HFFc6 (cell line): Measurements from ENCODE around the gene OPCML. TPM values are rescaled to one million over a fixed set of nuclear protein-coding genes. Genes with fewer than 3 reads are reported as not detected.

Experiments used
- DNase-seq: peaks from one replicate; pipeline ENCODE4 v3.0.0-alpha.2; 2018
- H3K27ac Mint-ChIP-seq: 2 replicates; pipeline ENCODE4 v1.8.0; 2020; ENCODE audit warnings: mild to moderate bottlenecking, mixed read lengths
- H3K27me3 Mint-ChIP-seq: 2 replicates; pipeline ENCODE4 v1.8.0; 2021; ENCODE audit warnings: mild to moderate bottlenecking, moderate library complexity, mixed read lengths; ENCODE audit not compliant: insufficient read depth
- H3K36me3 Mint-ChIP-seq: 2 replicates; pipeline ENCODE4 v1.8.0; 2021; ENCODE audit warnings: low read depth, mixed read lengths
- H3K4me1 Mint-ChIP-seq: 2 replicates; pipeline ENCODE4 v1.8.0; 2020; ENCODE audit warnings: low read depth, mixed read lengths
- H3K4me3 Mint-ChIP-seq: 2 replicates; pipeline ENCODE4 v1.8.0; 2020; ENCODE audit warnings: mild to moderate bottlenecking, moderate library complexity, mixed read lengths
- H3K9me3 Mint-ChIP-seq: 2 replicates; pipeline ENCODE4 v1.8.0; 2020; ENCODE audit warnings: mild to moderate bottlenecking, mixed read lengths
- CTCF ChIP-seq: fragments of 200-600 bp; sonication (generic); IDR thresholded peaks from 2 replicates; pipeline ENCODE4 v1.5.0; 2021; ENCODE audit warnings: antibody characterized with exemption, mild to moderate bottlenecking
- total RNA-seq, 6 experiments: library from RNA; stranded (reverse); fragmentation: NEBNext Ultra II Directional; extraction: Animal tissue kit (Norgen Biotek cat#: 25700); gene quantifications; 2 replicates in 1 of 6; 3 replicates in 5 of 6; pipeline ENCODE4 v1.2.3, GENCODE V29; 2021

Gene OPCML
- total RNA-seq, 6 experiments from 2014 or later: 0.11 to 1.7 (median 0.33) TPM

- Mint-ChIP-seq H3K27me3 (peaks cover 2% of the 10 kb centered on the region; the same call in 1 of the 2 replicates), H3K4me3 (no peak overlapping the region; the same call in 1 of the 2 replicates), H3K36me3 (peaks cover 12% of the 10 kb centered on the region; the same call in 1 of the 2 replicates), H3K27ac (no peak overlapping the region), H3K4me1 (peaks cover 7% of the 10 kb centered on the region; the same call in 1 of the 2 replicates), H3K9me3 (peaks cover 9% of the 10 kb centered on the region; the same call in 1 of the 2 replicates)
- DNase-seq: no peak
- TF ChIP-seq CTCF: no peak
These were observed 768.8 kb downstream of the OPCML start for GRCh38 chr11:132763503-132763902.

- Mint-ChIP-seq H3K4me1 (peaks cover 4% of the 10 kb centered on the region; the same call in 1 of the 2 replicates), H3K27me3 (no peaks in the 10 kb centered on the region; the same call in 1 of the 2 replicates), H3K4me3 (no peak overlapping the region), H3K36me3 (peaks cover 9% of the 10 kb centered on the region; the same call in 1 of the 2 replicates), H3K9me3 (peaks cover 9% of the 10 kb centered on the region; the same call in 1 of the 2 replicates), H3K27ac (no peak overlapping the region)
- DNase-seq: no peak
- TF ChIP-seq CTCF: no peak
These were observed 776.4 kb downstream of the OPCML start for GRCh38 chr11:132755934-132756333.

GRCh38 chr11:132751516-132752250, 780.6 kb downstream of the OPCML start:
- no peaks in the 10 kb centered on the region; the same call in 1 of the 2 replicates for H3K9me3 Mint-ChIP-seq
- TF ChIP-seq CTCF: no peak
- no peaks in the 10 kb centered on the region for H3K36me3 Mint-ChIP-seq
- no peaks in the 10 kb centered on the region; the same call in 1 of the 2 replicates for H3K27me3 Mint-ChIP-seq
- H3K4me3 Mint-ChIP-seq: peak overlapping the region; percentile 69; the same call in 1 of the 2 replicates
- no peak for DNase-seq
- H3K27ac Mint-ChIP-seq: no peak overlapping the region
- peaks cover 11% of the 10 kb centered on the region; the same call in 1 of the 2 replicates for H3K4me1 Mint-ChIP-seq

GRCh38 chr11:132746305-132746704, 786.0 kb downstream of the OPCML start:
- no peaks in the 10 kb centered on the region for H3K9me3 Mint-ChIP-seq
- no peaks in the 10 kb centered on the region for H3K36me3 Mint-ChIP-seq
- peaks cover 46% of the 10 kb centered on the region for H3K4me1 Mint-ChIP-seq
- no peaks in the 10 kb centered on the region; the same call in 1 of the 2 replicates for H3K27me3 Mint-ChIP-seq
- DNase-seq: no peak
- H3K4me3 Mint-ChIP-seq: no peak overlapping the region
- no peak for TF ChIP-seq CTCF
- peak overlapping the region; percentile 89; the same call in 1 of the 2 replicates for H3K27ac Mint-ChIP-seq

GRCh38 chr11:132745306-132745705, 787.0 kb downstream of the OPCML start:
- Mint-ChIP-seq H3K4me3 (peak overlapping the region; percentile 64), H3K9me3 (no peaks in the 10 kb centered on the region), H3K4me1 (peaks cover 42% of the 10 kb centered on the region), H3K27ac (peak overlapping the region; percentile 89), H3K27me3 (no peaks in the 10 kb centered on the region; the same call in 1 of the 2 replicates), H3K36me3 (no peaks in the 10 kb centered on the region)
- no peak for TF ChIP-seq CTCF
- DNase-seq: no peak
